Gastrocnemius medialis (tissue), 4 donors: ENCODE results near the gene ZNF473.

Experiments used
- POLR2A ChIP-seq, 2 donors: fragments of 450-650 bp; IDR thresholded peaks; one replicate each; pipeline ENCODE4 v1.6.1; 2017; ENCODE audit warnings: antibody characterized with exemption in 2 of 2, mild to moderate bottlenecking in 2 of 2, moderate library complexity in 2 of 2
- TF ChIP-seq, protein P1 (sequence below), 5 experiments: fragments of 450-650 bp in 3 of 5; fragments of 200-600 bp in 2 of 5; sonication (generic) in 2 of 5; IDR thresholded peaks in 4 of 5; conservative IDR thresholded peaks in 1 of 5; 1 replicate in 4 of 5; 2 replicates in 1 of 5; pipeline ENCODE4 v1.5.1; 2016 to 2019; ENCODE audit warnings: antibody characterized with exemption in 5 of 5, mild to moderate bottlenecking in 3 of 5, moderate library complexity in 3 of 5

DNA sequence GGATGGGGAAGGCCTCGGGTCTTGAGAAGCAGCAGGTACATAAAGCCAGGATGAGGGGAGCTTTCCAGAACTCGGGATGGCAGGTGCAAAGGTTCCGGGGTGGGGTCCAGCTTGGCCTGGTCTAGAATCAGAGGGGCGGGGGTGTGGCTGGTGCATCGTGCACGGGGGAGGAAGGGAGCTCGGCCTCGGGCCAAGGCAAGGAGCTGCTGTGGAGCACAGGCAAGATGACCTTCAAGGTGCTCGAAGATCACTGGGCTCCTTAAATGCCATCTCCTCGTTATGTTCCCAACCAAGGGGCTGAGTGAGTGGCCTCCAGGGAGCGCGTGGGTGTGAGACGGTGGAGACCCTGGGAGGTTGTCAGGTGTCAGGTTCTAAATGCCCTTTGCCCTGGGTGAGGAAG is 48.7 kb upstream of the ZNF473 start:
- TF ChIP-seq POLR2A (IDR thresholded peaks at IDR 0.05) = no peak
- TF ChIP-seq, protein P1, sequence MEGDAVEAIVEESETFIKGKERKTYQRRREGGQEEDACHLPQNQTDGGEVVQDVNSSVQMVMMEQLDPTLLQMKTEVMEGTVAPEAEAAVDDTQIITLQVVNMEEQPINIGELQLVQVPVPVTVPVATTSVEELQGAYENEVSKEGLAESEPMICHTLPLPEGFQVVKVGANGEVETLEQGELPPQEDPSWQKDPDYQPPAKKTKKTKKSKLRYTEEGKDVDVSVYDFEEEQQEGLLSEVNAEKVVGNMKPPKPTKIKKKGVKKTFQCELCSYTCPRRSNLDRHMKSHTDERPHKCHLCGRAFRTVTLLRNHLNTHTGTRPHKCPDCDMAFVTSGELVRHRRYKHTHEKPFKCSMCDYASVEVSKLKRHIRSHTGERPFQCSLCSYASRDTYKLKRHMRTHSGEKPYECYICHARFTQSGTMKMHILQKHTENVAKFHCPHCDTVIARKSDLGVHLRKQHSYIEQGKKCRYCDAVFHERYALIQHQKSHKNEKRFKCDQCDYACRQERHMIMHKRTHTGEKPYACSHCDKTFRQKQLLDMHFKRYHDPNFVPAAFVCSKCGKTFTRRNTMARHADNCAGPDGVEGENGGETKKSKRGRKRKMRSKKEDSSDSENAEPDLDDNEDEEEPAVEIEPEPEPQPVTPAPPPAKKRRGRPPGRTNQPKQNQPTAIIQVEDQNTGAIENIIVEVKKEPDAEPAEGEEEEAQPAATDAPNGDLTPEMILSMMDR (IDR thresholded peaks at IDR 0.05 in 4 of 5, conservative IDR thresholded peaks at IDR 0.05 in 1 of 5) = no peak
